ENCODE measurements around the gene ANAPC16.
"Not testable (repeated sequence)": the region's sequence is repeated elsewhere in the genome, so short reads cannot be mapped to it uniquely, and the experiment has no call there.

The ANAPC16 gene

GRCh38 chr10:72265508-72265907 lies 49.7 kb downstream of the ANAPC16 start:
- DNase-seq, result no peak

- no peak for DNase-seq
Observed at GRCh38 chr10:72265990-72266865, 50.4 kb downstream of the ANAPC16 start.

- no peak for DNase-seq
Observed at GRCh38 chr10:72267381-72267780, 51.6 kb downstream of the ANAPC16 start.

GRCh38 chr10:72267819-72268399 lies 52.1 kb downstream of the ANAPC16 start:
- no peak for DNase-seq

- not testable (repeated sequence) for DNase-seq
Observed at GRCh38 chr10:72268475-72269200, 52.8 kb downstream of the ANAPC16 start.

- no peak for DNase-seq
Observed at GRCh38 chr10:72270607-72271281, 54.9 kb downstream of the ANAPC16 start.

- DNase-seq, result peak; percentile 77 to 84
Observed at GRCh38 chr10:72272689-72273409, 57.0 kb downstream of the ANAPC16 start.

- peak; percentile 98 to 99 for DNase-seq
Observed at GRCh38 chr10:72273410-72274212, 57.8 kb downstream of the ANAPC16 start, which contains the start of gene DDIT4. Gene DDIT4, plus strand, starts transcription at chr10:72273924. Its CDS starts 293 bp downstream, at chr10:72274217.

- DNase-seq, result no peak
Observed at GRCh38 chr10:72274213-72274729, 58.5 kb downstream of the ANAPC16 start.

- peak; percentile 19 to 27 for DNase-seq
Observed at GRCh38 chr10:72274730-72275350, 59.0 kb downstream of the ANAPC16 start.

- DNase-seq, result no peak
Observed at GRCh38 chr10:72275351-72276012, 59.7 kb downstream of the ANAPC16 start.

GRCh38 chr10:72276013-72276387 lies 60.2 kb downstream of the ANAPC16 start:
- DNase-seq, result no peak

GRCh38 chr10:72276421-72277339 lies 60.9 kb downstream of the ANAPC16 start:
- no peak for DNase-seq

GRCh38 chr10:72277340-72277995 lies 61.7 kb downstream of the ANAPC16 start:
- DNase-seq, result no peak

- no peak for DNase-seq
Observed at GRCh38 chr10:72277996-72278667, 62.3 kb downstream of the ANAPC16 start.

GRCh38 chr10:72278668-72279393 lies 63.0 kb downstream of the ANAPC16 start:
- no peak for DNase-seq

GRCh38 chr10:72279587-72279986 lies 63.8 kb downstream of the ANAPC16 start:
- DNase-seq, result not testable (repeated sequence)
